K562 (cell line): ENCODE results near the gene AUNIP. TPM values are rescaled to one million over a fixed set of nuclear protein-coding genes. Genes with fewer than 3 reads are reported as not detected.

Experiments used
- ARID2 ChIP-seq: fragments of 450-650 bp; IDR thresholded peaks from 2 replicates; pipeline ENCODE4 v1.6.1; 2017; ENCODE audit warnings: antibody characterized with exemption, mild to moderate bottlenecking
- CC2D1A ChIP-seq: fragments of 450-650 bp; IDR thresholded peaks from 2 replicates; pipeline ENCODE4 v1.6.1; 2017; ENCODE audit warnings: mild to moderate bottlenecking
- CEBPG ChIP-seq, 3 experiments: fragments of 200-800 bp in 1 of 3; sonication (Bioruptor generic) in 1 of 3; sonication (generic) in 1 of 3; formaldehyde crosslinking in 1 of 3; IDR thresholded peaks in 2 of 3; conservative IDR thresholded peaks in 1 of 3; 2 replicates each; pipeline versions ENCODE4 v1.6.1 to v1.8.0; 2016 to 2022; ENCODE audit warnings: missing compliant biosample characterization in 2 of 3, missing genetic modification characterization in 2 of 3, mild to moderate bottlenecking in 1 of 3, missing genetic modification reagents in 1 of 3
- CHCHD3 ChIP-seq: fragments of 250-450 bp; sonication (Bioruptor Pico); IDR thresholded peaks from 2 replicates; pipeline ENCODE4 v2.1.2; 2022; ENCODE audit warnings: mild to moderate bottlenecking
- CTBP1 ChIP-seq: fragments of 450-650 bp; IDR thresholded peaks from 2 replicates; pipeline ENCODE4 v1.6.1; 2016; ENCODE audit warnings: borderline replicate concordance
- DPF2 ChIP-seq: fragments of 450-650 bp; IDR thresholded peaks from 2 replicates; pipeline ENCODE4 v1.6.1; 2016
- ESRRA ChIP-seq: fragments of 450-650 bp; IDR thresholded peaks from 2 replicates; pipeline ENCODE4 v1.6.1; 2014; ENCODE audit warnings: low read depth, mild to moderate bottlenecking, moderate library complexity, borderline replicate concordance
- FIP1L1 ChIP-seq: fragments of 200-400 bp; formaldehyde crosslinking; IDR thresholded peaks from 2 replicates; pipeline ENCODE4 v1.6.1; 2018; ENCODE audit warnings: mild to moderate bottlenecking, low read depth, low read length; ENCODE audit not compliant: poor library complexity, severe bottlenecking
- HDAC2 ChIP-seq: fragments of 450-650 bp; IDR thresholded peaks from 2 replicates; pipeline ENCODE4 v1.6.1; 2016; ENCODE audit warnings: mild to moderate bottlenecking
- HDGF ChIP-seq: fragments of 450-650 bp; IDR thresholded peaks from 2 replicates; pipeline ENCODE4 v1.6.1; 2016
- HNRNPLL ChIP-seq: fragments of 200-400 bp; formaldehyde crosslinking; IDR thresholded peaks from 2 replicates; pipeline ENCODE4 v1.6.1; 2017; ENCODE audit warnings: low read length, low read depth, mild to moderate bottlenecking; ENCODE audit not compliant: poor library complexity, severe bottlenecking
- ILK ChIP-seq: fragments of 450-650 bp; IDR thresholded peaks from 2 replicates; pipeline ENCODE4 v1.6.1; 2016; ENCODE audit warnings: missing genetic modification characterization, low read depth, mild to moderate bottlenecking, missing compliant biosample characterization, moderate library complexity, borderline replicate concordance
- NFIC ChIP-seq: fragments of 450-650 bp; IDR thresholded peaks from 2 replicates; pipeline ENCODE4 v1.6.1; 2017; ENCODE audit warnings: mild to moderate bottlenecking, inconsistent platforms
- NFRKB ChIP-seq: fragments of 450-650 bp; IDR thresholded peaks from 2 replicates; pipeline ENCODE4 v1.6.1; 2016; ENCODE audit warnings: low read depth
- NRF1 ChIP-seq, 2 experiments: fragments of 450-650 bp; IDR thresholded peaks in 1 of 2; conservative IDR thresholded peaks in 1 of 2; 2 replicates each; pipeline ENCODE4 v1.6.1; 2014; ENCODE audit warnings: mild to moderate bottlenecking in 2 of 2
- PHF21A ChIP-seq: fragments of 450-650 bp; IDR thresholded peaks from 2 replicates; pipeline ENCODE4 v1.6.1; 2017; ENCODE audit warnings: low read depth, borderline replicate concordance
- PRPF4 ChIP-seq: fragments of 200-400 bp; formaldehyde crosslinking; IDR thresholded peaks from one replicate; pipeline ENCODE4 v1.6.1; 2017; ENCODE audit warnings: low read length, low read depth, mild to moderate bottlenecking; ENCODE audit not compliant: insufficient read depth, poor library complexity, severe bottlenecking
- RBM14 ChIP-seq: fragments of 200-400 bp; formaldehyde crosslinking; IDR thresholded peaks from 2 replicates; pipeline ENCODE4 v1.6.1; 2018; ENCODE audit warnings: low read depth, mild to moderate bottlenecking, low read length, moderate library complexity, borderline replicate concordance; ENCODE audit not compliant: insufficient read depth
- RBM15 ChIP-seq: fragments of 200-400 bp; formaldehyde crosslinking; IDR thresholded peaks from 2 replicates; pipeline ENCODE4 v1.6.1; 2018; ENCODE audit warnings: mild to moderate bottlenecking, low read length, moderate library complexity; ENCODE audit not compliant: insufficient read depth
- SNRNP70 ChIP-seq: fragments of 200-400 bp; formaldehyde crosslinking; optimal IDR thresholded peaks from 2 replicates; pipeline ENCODE3; 2017; ENCODE audit warnings: low read depth, low read length
- WHSC1 ChIP-seq: IDR thresholded peaks from one replicate; pipeline ENCODE4 v1.6.1; 2012; ENCODE audit warnings: low read length, control low read depth, inconsistent platforms
- ZBTB33 ChIP-seq: sonication (generic); formaldehyde crosslinking; IDR thresholded peaks from 2 replicates; pipeline ENCODE4 v1.8.1; 2023; ENCODE audit warnings: mild to moderate bottlenecking, missing genetic modification reagents
- ZBTB9 ChIP-seq: fragments of 450-650 bp; formaldehyde crosslinking; IDR thresholded peaks from 2 replicates; pipeline ENCODE4 v1.4.0; 2020; ENCODE audit warnings: mild to moderate bottlenecking, moderate library complexity
- ZC3H8 ChIP-seq: fragments of 450-650 bp; IDR thresholded peaks from 2 replicates; pipeline ENCODE4 v1.6.1; 2017
- ZNF134 ChIP-seq: fragments of 250-450 bp; sonication (Bioruptor Pico); conservative IDR thresholded peaks from 2 replicates; pipeline ENCODE4 v1.4.0; 2020
- ZNF253 ChIP-seq: fragments of 250-450 bp; sonication (Bioruptor Pico); conservative IDR thresholded peaks from 2 replicates; pipeline ENCODE4 v1.6.1; 2021; ENCODE audit warnings: mild to moderate bottlenecking
- ZNF41 ChIP-seq: fragments of 250-450 bp; sonication (Bioruptor Pico); conservative IDR thresholded peaks from 2 replicates; pipeline ENCODE4 v1.4.0; 2020; ENCODE audit warnings: mild to moderate bottlenecking
- ZNF57 ChIP-seq: fragments of 450-650 bp; formaldehyde crosslinking; IDR thresholded peaks from 2 replicates; pipeline ENCODE4 v1.4.0; 2020; ENCODE audit warnings: mild to moderate bottlenecking, moderate library complexity
- polyA plus RNA-seq, 8 experiments: library from polyadenylated mRNA; depleted of rRNA in 4 of 8; stranded (reverse) in 5 of 8; unstranded in 3 of 8; fragments of >200 nt; fragmentation: Nextera tagmentation in 2 of 8; fragmentation: Illumina TruSeq in 1 of 8; extraction: Ambion mirVana in 2 of 8; extraction: Trizol in 1 of 8; gene quantifications; 2 replicates each; pipeline versions ENCODE4 v1.2.1 to v1.2.3, GENCODE V29; 2011 to 2014; ENCODE audit warnings: inconsistent platforms in 1 of 8, missing spikeins in 1 of 8
- total RNA-seq, 7 experiments: library from RNA; depleted of rRNA in 6 of 7; stranded (reverse); fragments of >200 nt in 6 of 7; fragmentation: Illumina TruSeq in 2 of 7; extraction: Trizol in 2 of 7; gene quantifications; 2 replicates each; pipeline versions ENCODE4 v1.2.1 to v1.2.3, GENCODE V29; 2011 to 2021; ENCODE audit warnings: low replicate concordance in 1 of 7

AUNIP gene
- total and polyA plus RNA-seq, 9 of the 15 experiments (the other 6 are each of a cell fraction or from before 2014, with no cell fraction given) = 12.1 to 53.8 (median 47.1) TPM

GRCh38 chr1:25895365-25895990 lies 36.2 kb upstream of the AUNIP start (continued):
- no peak for TF ChIP-seq ZNF41 (CRISPR knock-in tag)
- peak; percentile 99 for TF ChIP-seq ARID2
- TF ChIP-seq ZBTB33 (CRISPR knock-in tag) = peak; percentile 70; the same call in 1 of the 2 replicates
- no peak for TF ChIP-seq NFRKB
- no peak for TF ChIP-seq CHCHD3 (CRISPR knock-in tag)
- TF ChIP-seq HDAC2 = peak; percentile 69
- no peak for TF ChIP-seq ZC3H8
- TF ChIP-seq ZNF134 = no peak
- peak; percentile 95 for TF ChIP-seq CC2D1A
- TF ChIP-seq PHF21A = no peak
- no peak for TF ChIP-seq ZBTB9 (CRISPR knock-in tag)
- peak in 1 of 2 experiments; percentile 19; a peak in 1 of 4 replicates for TF ChIP-seq NRF1 (conservative IDR thresholded peaks at IDR 0.05 in 1 of 2, IDR thresholded peaks at IDR 0.05 in 1 of 2)
- no peak for TF ChIP-seq RBM14
- peak; percentile 85 for TF ChIP-seq HDGF
- no peak for TF ChIP-seq WHSC1
- no peak for TF ChIP-seq HNRNPLL
- TF ChIP-seq ILK (tag) = no peak
- TF ChIP-seq DPF2 = peak; percentile 44; the same call in 1 of the 2 replicates
- TF ChIP-seq ZNF57 (CRISPR knock-in tag) = no peak
- TF ChIP-seq NFIC = peak; percentile 20; the same call in 1 of the 2 replicates
- TF ChIP-seq CTBP1 = peak; percentile 89
- no peak for TF ChIP-seq FIP1L1
- no peak for TF ChIP-seq PRPF4
- TF ChIP-seq RBM15 = no peak
- no peak for TF ChIP-seq ZNF253 (CRISPR knock-in tag)
- TF ChIP-seq SNRNP70 = no peak
- TF ChIP-seq CEBPG (CRISPR knock-in tag; IDR thresholded peaks at IDR 0.05) = 0 out of 2 replicates have a peak, but pooled peaks have one; percentile 47
- TF ChIP-seq CEBPG (tag; conservative IDR thresholded peaks at IDR 0.05 in 1 of 2, IDR thresholded peaks at IDR 0.05 in 1 of 2) = no peak
- peak; percentile 46; the same call in 1 of the 2 replicates for TF ChIP-seq ESRRA
